Activated CD4-positive, alpha-beta T cell treated with anti-CD3 and anti-CD28 coated beads, Interleukin-2, amount 50 U/mL, for 16 hours (primary cell): ENCODE measurements around the gene AOX1.
"Not testable (repeated sequence)": the region's sequence is repeated elsewhere in the genome, so short reads cannot be mapped to it uniquely, and the experiment has no call there.

Experiments
- DNase-seq: peaks from one replicate; pipeline ENCODE4 v3.0.0-alpha.2; 2020

The AOX1 gene

DNA sequence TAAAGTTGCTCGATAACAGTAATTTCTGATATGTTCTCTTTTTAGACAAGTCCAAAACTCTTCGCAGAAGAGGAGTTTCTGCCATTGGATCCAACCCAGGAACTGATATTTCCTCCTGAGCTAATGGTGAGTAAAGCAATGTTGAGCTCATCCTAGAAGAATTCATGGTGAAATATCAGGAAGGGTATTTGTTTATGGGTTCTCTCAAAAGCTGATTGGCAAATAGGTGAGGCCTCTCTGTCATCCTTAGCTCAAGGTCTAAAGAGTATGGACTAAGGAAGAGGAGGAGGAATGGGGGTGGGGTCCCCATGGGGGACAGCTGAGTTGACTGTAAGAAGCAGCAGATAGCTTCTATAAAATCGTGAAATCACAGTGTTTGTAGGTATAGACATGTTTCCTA, 18.2 kb downstream of the AOX1 start:
- DNase-seq = no peak

DNA sequence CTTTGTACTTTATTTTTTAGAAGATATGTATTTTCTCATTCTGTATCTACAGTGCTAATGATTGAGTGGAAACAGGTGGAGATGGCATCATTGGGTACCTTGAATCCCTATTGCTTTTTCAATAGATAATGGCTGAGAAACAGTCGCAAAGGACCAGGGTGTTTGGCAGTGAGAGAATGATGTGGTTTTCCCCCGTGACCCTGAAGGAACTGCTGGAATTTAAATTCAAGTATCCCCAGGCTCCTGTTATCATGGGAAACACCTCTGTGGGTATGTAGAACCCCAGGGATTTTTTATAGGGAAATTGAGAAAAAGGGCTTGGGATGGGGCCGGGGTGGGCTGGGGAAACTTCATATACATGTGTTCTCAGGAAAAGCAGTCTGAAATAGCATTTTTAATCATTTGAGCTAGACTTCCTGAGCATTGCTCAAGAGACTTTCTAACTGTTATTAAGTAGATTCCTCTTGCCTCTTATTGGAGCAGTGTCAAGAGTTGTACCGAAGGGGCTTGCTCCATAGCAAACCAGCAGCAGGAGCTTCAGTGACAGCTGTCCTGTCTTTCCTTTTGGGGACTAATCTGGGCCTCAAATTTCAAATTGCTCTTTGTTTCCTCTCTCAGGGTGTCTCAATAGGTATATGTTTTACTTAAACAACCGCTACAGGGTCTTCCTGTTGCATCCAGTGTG, 18.9 kb downstream of the AOX1 start:
- DNase-seq = no peak

DNA sequence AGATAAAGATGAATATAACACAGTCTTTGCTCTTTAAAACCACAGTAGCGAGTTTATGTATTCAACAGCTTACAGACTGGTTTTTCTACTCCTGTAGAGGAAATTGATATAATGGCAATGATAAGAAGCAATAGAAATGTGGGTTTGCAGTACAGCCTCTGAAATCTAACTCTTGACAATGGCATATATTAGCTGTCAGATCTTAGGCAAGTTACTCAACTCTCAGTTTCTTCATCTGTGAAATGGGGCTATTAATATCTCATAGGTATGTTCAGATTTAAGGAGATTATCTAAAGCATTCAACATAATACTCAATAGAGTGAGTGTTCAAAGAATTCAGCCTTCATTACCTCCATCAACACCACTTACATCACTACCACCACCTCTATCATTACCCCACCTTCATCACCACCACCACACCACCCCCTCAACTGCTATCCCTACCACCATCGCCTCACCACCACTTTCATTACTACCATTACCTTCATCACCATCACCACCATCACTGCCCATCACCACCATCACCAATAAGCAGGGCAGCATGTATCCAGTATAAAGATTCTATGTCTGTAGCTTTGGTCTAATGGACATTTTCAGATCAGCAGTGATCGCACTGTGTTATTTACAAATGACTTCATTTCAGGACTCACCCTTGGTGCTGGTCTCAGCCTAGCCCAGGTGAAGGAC, 22.7 kb downstream of the AOX1 start:
- DNase-seq = no peak

DNA sequence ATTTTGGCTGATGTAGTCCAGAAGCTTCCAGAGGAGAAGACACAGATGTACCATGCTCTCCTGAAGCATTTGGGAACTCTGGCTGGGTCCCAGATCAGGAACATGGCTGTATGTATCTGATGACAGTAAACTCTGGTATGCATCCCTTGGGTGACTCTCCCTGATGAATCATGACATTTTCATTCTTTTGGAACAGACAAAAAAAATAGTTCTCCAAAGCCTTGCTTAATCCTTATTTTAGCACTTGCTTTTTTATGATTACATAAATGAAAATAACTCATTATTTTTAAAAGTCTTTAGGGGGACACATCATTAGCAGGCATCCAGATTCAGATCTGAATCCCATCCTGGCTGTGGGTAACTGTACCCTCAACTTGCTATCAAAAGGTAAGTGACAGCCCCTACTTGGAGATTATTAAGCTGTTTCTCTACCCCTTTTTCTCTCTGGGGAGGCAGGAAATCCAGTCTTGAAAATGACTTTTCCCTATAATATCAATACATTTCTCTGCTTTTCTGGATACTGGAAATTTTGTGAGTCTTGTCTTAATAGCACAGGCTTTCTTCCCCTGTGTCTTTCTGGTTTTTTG, 23.3 kb downstream of the AOX1 start:
- no peak for DNase-seq

DNA sequence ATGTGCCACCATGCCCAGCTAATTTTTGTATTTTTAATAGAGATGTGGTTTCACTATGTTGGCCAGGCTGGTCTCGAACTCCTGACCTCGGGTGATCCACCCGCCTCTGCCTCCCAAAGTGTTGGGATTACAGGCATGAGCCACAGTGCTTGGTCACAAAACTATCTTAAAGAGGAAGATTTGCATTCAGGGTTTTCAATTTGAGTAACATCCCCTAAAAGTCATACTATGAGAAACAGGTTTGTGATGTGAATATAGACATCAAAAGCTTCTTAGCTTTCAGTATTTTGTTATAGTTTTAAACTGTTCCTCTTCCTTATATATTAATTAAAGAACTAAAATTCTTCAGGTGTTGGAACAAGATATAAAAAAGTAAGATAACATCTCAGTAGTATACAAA, 24.4 kb downstream of the AOX1 start:
- peak; percentile 18 for DNase-seq

DNA sequence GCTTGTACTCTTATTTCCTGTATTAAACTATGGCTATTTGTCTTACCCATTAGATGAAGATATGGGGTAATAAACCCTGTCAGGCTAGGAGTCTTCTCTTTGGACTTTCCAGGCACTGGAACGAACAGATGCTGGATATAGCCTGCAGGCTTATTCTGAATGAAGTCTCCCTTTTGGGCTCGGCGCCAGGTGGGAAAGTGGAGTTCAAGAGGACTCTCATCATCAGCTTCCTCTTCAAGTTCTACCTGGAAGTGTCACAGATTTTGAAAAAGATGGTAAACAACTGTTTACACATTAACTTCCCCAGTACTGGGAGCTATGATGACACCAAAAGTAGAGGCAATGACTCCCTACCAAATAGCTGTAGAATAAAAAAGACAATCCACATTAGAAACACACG, 27.9 kb downstream of the AOX1 start:
- no peak for DNase-seq

DNA sequence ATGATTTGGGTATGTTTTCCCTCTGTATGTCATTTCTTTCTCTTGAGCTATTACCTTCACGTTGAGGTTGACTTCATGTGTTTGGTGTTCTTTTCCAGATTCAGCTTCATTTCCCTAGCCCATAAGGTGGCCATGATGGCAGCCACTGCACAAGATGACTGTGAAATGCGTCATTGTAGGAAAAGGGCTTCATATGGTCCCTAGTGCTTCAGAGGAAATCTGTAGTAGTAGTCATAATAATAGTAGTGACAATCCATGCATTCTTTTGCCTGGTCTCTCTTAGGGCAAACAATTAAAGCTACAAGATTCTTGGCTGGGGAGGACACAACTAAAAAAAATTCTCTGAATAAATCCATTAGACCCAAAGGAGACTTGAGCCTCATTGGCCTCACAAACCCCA, 28.4 kb downstream of the AOX1 start:
- DNase-seq = peak; percentile 45

DNA sequence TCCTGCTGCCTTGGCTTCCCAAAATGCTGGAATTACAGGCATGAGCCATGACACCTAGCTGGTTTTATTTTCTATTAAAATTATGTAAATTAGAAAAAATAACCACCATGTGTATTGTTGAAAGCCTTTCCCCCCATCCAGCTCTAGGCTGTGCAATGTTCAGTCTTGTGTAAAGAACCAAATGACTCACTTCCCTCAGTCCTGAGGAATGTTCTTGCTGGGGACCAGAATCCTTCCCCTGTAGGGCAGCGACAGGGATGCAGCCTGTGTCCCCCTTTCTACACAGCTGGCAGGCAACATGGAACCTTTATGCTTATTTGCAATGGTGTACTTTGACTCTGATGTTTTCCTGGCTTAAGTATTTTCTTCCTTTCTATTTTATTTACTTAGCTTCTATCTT, 29.4 kb downstream of the AOX1 start:
- DNase-seq = no peak

DNA sequence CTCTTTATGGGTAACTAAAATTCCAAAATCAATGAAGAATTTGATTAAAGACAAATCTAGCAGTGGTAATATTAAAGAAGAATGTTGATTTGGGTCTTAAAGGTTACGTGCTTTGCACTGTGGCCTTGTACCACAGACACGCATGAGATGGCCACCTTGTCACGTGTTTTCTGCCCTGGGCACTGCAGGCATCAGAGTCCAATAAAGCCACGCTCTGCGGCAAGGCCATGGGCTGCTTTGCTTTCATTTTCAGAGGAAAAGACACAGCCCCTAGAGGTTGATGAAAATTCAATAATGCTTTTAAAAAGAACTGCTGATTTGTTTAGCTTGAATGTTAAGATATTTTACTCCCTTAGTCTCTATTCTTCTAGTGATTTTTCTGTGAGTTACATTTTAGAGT, 30.4 kb downstream of the AOX1 start:
- DNase-seq = no peak

DNA sequence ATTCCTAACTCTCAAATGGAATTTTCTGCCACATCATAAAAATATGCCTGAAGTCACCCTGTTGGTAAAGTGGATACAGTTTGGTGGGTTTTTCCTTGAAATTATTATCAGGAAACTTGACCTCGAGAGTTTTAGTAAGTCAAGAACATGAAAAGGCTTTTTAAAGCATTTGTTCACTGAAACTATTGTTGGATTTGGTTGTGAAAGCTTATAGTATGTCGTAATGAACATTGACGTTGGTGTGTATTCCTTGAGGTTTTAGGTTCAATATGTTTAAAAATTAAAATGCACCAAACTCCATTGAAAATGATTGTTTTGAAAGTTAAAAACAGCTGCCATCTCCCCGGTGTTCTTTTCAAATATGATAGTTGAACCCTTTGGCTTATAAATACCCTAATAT, 30.8 kb downstream of the AOX1 start:
- DNase-seq = no peak

DNA sequence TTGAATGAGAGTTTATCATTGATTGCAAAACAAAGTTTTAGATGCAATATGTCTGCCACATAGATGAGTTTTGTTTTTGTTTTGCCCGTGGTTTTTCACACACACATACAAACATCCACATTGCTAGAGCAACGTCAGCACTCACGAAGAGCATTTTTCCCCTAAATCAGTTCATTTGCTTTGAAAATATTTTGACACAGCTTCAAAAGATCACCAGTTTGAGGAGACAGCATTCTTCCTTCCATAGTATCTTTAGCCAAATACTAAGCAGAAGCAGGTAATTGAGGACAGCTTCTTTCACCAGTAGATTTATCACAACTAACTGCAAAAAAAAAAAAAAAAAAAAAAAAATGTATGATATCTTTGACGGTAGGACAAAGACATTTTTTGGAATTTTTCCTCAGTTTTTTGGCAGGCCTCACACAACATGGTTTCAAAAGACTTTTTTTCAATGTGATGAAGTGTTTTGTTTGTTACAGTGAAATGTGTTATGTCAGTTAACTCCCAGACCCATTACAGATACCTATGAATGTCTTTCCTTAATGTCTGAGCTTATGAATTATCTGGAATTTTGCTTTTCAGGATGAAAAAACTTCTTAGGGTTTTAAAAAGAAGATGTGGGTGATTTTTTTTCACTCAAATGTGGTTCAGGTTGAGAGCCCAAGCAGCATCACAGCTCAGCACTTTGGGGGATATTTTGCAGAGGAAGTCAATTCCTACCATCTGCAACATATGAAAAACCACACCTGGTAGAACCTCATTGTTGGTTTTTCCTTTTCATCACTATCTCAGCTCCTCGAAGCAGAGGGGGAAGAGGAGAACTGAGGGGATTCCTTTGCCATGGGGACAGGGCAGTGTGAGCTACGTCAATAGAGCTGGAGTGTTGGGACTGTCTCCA, 31.6 kb downstream of the AOX1 start:
- no peak for DNase-seq

DNA sequence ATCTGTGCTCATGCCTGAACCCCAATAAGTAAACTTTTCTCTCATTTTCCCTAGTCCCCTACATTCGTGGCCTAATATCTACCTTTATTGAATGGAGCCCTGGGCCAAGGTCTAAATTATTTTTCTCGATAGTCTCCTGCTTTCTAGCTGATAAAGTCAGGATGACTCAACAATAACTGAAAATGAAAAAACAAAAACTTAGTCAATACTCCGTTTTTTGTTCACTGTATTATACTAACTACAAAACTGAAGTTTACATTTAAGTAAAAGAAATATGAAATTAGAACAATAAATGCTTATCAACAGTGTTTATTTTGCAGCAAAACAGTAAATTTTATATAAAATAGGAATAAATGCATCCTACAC, 32.2 kb downstream of the AOX1 start:
- DNase-seq = no peak

DNA sequence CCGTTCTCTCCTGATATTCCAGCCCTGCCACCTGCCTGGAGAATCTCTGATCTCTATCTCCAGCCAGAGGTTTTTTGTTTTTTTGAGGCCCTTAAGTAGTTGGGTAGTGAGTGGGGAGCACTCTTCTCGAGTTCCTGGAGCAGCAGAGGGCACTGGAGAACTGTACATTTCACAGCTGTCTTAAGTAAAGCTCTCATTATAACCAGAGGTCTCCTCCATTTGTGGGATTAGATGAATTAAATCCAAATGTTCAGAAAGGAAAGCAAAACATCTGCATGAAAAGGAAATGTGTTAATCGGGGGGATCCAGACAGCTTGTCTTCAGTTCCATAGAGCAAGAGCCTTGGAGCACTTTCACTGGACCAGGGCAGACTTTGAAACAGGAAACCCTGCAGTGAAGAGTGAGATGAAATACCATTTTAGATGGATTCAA, 32.8 kb downstream of the AOX1 start:
- no peak for DNase-seq

DNA sequence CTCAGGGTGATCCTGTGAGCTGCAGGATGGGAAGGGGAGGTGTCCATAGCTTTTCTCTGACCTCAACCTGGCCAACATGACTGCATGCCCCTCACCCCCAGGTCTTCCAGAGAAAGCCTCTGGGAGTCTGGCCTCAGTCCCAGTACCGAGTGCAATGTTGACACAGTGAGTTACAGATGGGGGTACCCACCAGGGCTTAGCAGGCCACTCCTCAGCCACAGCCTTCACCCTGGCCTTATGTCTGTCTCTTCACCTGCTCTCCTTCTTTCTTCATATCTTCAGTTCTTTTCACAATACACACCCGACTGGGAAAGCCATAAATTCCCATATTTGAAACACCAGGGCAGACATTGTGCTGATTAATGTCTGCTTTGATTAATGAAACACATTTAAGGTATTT, 33.5 kb downstream of the AOX1 start:
- DNase-seq = no peak

DNA sequence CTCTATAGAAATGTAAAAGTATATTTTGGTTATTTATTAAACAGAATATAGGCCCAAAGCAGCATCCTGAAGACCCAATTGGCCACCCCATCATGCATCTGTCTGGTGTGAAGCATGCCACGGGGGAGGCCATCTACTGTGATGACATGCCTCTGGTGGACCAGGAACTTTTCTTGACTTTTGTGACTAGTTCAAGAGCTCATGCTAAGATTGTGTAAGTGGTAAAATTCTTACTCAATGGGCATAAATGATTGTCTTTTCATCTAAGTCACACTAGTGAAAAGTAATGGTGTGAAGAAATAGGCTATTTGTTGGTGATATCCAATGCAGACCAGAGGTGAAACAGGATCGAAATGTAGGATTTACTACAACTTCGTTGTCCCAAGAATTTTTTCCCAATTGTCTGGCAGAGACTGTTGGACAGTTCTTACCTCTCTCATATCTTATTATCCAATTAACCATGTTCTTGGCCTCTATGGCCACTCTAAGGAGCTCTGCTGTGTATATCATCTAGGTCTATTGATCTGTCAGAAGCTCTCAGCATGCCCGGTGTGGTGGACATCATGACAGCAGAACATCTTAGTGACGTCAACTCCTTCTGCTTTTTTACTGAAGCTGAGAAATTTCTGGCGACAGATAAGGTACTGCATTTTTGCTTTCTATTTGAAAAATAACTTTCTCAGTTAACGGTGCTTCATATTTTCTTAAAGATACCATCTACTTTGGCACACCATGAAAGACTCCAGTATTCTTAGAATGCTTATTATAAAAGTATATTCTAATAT, 35.0 kb downstream of the AOX1 start:
- no peak for DNase-seq

DNA sequence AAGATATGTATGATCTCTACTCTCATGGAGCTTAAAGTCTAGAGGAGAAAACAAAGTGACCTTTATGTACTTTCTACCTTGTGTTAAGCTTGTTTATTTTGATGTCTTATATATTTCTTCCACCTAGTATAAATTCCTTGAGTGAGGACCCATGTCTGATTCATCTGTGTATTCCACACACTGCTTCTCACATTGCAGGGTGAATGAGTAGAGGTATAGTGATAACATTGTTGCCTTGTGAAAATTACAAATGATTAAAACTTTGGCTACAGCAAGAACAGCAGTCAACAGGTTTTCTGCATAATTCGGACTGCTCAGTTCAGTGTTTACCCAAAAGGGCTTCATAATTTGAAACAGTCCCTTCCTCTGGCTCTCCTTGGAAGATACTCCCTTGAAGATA, 36.3 kb downstream of the AOX1 start:
- DNase-seq = no peak

DNA sequence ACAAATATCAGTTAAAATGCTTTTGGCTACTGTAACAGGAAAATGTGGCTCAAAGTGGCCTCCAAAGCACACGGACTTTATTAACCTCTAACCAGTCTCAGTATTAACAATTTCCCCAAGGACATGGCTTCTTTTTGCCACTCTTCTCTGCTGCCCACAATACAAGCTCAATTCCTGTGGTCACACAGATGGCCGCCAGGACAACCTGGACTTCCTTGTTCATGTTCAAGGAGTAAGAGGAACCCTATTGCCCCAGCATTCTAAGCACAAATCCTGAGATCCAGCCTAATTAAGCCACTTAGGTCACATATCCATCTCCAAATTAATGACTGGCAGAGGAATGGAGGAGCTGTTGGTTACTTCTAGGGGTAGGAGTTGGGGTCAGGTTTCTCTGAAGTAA, 38.2 kb downstream of the AOX1 start:
- no peak for DNase-seq

DNA sequence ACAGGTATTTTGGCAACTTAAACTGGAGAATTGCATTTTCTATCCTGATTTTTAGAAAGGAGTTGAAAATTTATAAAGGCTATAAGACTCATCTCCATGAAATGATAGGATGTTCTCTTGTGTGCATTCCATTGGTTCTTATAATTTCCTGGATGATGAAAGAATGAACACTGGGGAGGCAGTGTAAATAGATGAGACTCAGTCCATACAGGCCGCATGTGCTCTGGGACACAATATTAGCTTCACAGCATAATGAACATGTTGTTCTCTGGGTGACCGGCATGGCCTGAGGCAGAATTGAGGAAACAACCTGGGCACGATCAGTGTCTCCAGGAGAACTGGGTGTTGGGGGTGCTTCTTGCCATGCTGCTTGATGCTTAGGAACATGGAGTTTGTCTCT, 38.8 kb downstream of the AOX1 start:
- no peak for DNase-seq

DNA sequence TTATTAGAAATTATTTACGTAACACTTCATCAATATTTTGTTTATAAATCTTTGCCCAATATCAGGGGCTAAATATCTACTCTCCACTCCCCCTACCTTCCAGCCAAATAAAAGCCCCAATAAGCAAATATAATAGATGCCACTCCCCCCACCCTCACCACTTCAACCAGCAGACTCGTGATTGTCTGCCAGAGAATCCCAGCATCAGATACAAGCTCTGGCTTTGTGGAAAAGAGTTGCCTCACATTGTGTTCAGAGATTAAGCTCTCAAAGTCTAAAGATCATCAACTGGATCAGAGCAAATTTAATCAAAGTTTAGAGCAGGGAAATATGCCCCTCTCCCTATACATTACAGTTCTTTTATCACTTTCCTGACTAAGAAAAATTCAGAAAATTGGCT, 39.5 kb downstream of the AOX1 start:
- DNase-seq = no peak

DNA sequence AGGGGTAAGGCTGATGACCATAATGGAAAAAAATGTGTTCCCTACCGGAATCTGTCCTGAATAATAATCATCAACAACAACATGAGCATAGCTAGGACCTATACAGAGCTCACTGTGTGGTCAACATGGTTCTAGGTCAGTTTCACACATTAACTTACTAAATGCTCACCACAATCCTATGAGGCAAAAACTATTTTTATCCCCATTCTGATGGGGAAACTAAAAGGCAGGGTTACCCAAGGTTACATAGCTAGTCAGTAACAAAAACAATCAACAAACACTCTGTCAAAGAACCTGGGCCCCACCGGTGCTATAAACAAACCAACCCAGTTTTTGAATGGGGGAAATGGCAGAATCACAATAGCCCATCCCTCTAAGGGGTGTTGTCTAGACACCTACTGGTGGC, 40.1 kb downstream of the AOX1 start:
- no peak for DNase-seq

DNA sequence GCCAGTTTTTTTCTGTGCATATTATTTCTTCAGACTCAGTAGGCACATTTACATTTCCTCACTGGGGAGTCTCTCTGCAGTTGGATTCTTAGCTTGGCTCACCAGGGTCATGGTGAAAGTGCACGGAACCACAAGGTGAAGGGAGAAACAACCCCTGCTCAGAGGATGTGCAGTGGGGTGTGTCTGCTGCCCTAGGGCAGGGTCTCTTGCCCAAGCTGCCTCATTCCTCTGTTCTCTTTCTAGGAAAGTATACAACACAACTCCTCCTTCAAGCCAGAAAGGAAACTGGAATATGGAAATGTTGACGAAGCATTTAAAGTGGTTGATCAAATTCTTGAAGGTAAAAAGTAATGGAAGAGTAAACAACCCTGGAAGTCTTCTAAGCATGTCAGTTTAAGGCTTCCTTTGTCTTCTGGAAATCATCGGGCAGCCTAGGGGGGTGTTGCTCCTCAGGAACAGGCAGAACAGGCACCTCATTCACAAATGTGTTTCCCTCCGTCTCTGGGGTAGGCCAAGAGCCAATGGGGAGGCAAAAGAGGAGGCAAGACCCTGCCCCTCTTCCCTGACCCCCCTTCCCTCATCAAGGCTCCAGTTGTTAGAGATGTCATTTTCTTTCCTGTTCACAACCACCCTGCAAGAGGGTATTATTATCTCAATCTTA, 41.4 kb downstream of the AOX1 start:
- no peak for DNase-seq

DNA sequence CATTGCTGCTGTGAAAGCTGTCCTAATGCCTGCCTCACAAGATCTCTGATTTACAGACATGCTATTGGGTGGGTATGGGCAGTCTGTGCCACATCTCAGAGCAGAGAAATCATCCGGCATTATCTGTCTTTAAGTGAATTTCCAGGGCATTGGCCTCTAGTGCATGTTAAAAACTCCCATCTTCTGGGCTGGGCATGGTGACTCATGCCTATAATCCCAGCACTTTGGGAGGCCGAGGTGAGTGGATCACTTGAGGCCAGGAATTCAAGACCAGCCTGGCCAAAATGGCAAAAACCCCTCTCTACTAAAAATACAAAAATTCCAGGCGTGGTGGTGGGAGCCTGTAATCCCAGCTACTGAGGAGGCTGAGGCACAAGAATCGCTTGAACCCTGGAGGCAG, 42.6 kb downstream of the AOX1 start:
- DNase-seq = not testable (repeated sequence)
